HG02943 (cell line): ENCODE data around the gene NOS3.
A peak's percentile ranks its signal among the peaks of the same experiment; 100 is the strongest.
"Not testable (repeated sequence)": the region's sequence is repeated elsewhere in the genome, so short reads cannot be mapped to it uniquely, and the experiment has no call there.

Experiments used
- ATAC-seq: cut with Tn5 transposase; IDR thresholded peaks from one replicate; pipeline ENCODE4 v1.9.1; 2021; ENCODE audit warnings: mild to moderate bottlenecking, low read depth, moderate library complexity; ENCODE audit not compliant: unreplicated experiment

The NOS3 gene

GRCh38 chr7:151013356-151013732, 22.5 kb downstream of the NOS3 start:
- no peak for ATAC-seq

GRCh38 chr7:151013733-151014497, 23.1 kb downstream of the NOS3 start:
- ATAC-seq: peak; percentile 50

- no peak for ATAC-seq
Observed at GRCh38 chr7:151014950-151015349, 24.1 kb downstream of the NOS3 start.

GRCh38 chr7:151015967-151016366, 25.1 kb downstream of the NOS3 start:
- no peak for ATAC-seq

- ATAC-seq: no peak
Observed at GRCh38 chr7:151016505-151016904, 25.7 kb downstream of the NOS3 start.

- no peak for ATAC-seq
Observed at GRCh38 chr7:151016942-151017341, 26.1 kb downstream of the NOS3 start.

DNA sequence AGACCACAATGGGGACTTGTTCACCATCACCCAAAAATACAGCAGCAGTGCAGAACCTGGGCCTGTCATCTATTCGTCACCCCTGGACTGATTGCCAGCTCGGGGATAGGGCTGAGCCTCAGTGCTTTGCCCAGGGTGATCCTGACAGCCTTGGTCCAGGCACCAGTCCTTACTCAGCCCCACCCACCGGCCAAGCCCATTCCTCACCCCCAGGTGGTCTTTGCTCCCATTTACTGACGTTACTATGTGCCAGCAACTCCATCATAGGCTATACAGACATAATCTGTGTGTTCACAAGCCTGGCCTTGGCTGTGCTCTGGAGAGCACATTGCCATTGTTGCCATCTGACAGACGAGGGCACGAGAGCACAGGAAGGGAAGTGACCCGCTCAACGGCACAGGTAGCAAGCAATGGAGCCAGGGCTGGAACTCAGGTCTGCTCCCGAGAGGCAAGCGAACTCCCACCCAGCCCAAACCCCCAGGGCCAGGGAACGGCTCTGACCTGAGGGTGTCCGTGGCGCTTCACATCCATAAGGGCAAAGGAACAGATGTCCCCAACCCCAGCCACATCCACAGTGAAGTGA, 26.6 kb downstream of the NOS3 start:
- ATAC-seq: no peak

- ATAC-seq: no peak
Observed at GRCh38 chr7:151017953-151018420, 27.2 kb downstream of the NOS3 start.

GRCh38 chr7:151018421-151019129, 27.8 kb downstream of the NOS3 start:
- no peak for ATAC-seq

- ATAC-seq: no peak
Observed at GRCh38 chr7:151019130-151019447, 28.3 kb downstream of the NOS3 start.

- no peak for ATAC-seq
Observed at GRCh38 chr7:151020231-151020630, 29.4 kb downstream of the NOS3 start.

- no peak for ATAC-seq
Observed at GRCh38 chr7:151023232-151023631, 32.4 kb downstream of the NOS3 start.

DNA sequence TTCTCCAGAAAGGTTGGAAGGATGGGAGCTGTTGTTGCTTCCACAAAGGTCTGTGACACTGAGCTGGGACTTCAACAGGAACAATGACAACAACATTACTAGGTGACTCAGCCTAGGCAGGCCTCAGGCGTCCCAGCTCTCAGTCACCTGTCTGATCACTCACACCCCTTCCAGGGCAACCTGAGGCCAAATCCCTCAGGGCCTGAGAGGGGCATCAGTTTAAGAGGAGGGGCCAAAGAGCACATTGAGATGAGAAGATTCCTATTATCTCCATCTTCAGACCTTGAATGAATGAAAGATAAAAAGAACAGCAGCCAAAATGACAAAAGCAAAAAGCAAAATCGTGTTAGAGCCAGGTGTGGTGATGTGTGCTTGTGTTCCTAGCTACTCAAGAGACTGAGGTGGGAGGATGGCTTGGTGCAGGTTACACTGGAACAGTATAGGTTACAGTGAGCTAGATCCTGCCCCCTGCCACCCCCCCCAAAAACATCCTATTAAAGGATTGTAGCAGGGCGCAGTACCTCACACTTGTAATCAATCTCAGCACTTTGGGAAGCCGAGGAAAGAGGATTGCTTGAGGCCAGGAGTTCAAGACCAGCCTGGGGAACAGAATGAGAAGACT, 33.7 kb downstream of the NOS3 start, which contains the start of gene ATG9B:
ATG9B (minus strand) TSS at position 60 of the 622 bp plus-strand sequence. CDS start 71 bp downstream, outside the sequence.
- ATAC-seq: no peak

- no peak for ATAC-seq
Observed at GRCh38 chr7:151025924-151026671, 35.3 kb downstream of the NOS3 start.

- ATAC-seq: not testable (repeated sequence)
Observed at GRCh38 chr7:151026771-151027727, 36.2 kb downstream of the NOS3 start.

DNA sequence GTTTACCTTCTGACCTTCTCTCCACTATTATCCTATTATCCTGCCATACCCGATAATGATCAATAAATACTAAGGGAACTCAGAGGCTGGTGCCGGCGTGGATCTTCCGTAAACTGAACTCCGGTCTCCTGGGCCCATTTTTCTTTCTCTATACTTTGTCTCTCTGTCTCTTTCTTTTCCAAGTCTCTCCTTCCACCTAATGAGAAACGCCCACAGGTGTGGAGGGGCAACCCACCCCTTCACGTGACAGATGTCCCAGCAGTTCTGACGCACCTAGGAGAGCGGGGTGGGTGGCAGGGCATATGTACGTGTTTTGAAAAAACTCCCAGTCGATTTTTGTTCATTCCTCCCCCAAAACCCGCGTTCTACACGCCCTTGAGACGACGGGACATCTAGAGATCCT, 36.9 kb downstream of the NOS3 start:
- ATAC-seq: peak; percentile 2

DNA sequence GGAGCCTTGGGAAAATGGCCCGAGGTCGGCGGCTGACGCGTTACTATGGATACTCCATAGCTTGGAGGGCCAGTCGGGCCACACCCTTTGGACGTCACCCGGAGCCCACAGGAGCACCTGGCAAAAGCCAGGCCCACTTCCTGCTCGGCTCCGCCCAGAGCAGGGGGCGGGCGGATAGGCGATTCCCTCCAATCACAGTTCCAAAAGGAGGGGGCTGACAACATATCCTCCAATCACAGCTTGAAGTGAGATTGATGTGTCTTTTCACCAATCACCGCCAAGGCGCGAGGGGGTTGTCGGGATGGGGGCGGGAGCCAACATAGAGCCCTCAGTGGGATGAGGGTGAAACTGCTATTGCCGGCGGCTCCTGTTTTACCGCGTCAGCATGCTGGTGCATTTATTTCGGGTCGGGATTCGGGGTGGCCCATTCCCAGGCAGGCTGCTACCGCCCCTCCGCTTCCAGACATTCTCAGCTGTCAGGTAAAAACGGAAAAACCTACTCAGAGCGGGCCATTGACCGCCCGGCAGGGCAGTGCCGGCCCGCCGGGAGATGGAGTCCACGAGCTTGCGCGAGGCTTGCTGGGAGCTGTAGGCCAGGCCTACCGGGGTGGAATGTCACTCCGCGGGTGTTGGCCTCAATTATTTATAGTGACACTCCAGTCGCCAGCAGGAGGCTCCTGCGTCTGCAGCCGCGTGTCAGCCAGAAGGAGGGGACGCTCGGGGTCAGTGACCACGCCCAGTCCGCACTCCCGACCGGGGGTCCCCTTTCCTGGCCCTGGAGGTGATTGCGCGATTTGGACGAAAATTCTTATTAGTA, 37.5 kb downstream of the NOS3 start, which contains the start of gene ABCB8:
ABCB8 (plus strand) TSS at position 320 of the 817 bp plus-strand sequence; CDS start at position 386, 66 bp downstream.
- peak; percentile 94 for ATAC-seq

- ATAC-seq: no peak
Observed at GRCh38 chr7:151028948-151029501, 38.2 kb downstream of the NOS3 start.
